GM12878 (cell line): ENCODE data around the gene PIGQ. TPM values are rescaled to one million over a fixed set of nuclear protein-coding genes. Genes with fewer than 3 reads are reported as not detected.

Experiments
- ATAC-seq: fragments of 200-7000 bp; cut with Tn5 transposase; 3 replicates; pipeline ENCODE4 v1.9.1; 2020; ENCODE audit warnings: mild to moderate bottlenecking, moderate library complexity
- BruUV-seq: library from RNA; stranded (reverse); fragments of 400-500 nt; replicated peaks from 2 replicates; lab custom pipeline; 2021; lab: Mats Ljungman, UMichigan
- CTCF ChIA-PET: fragments of 300-600 bp; sonication (Branson Sonifier 250); formaldehyde crosslinking; extraction: SDS; loops from one replicate; lab custom pipeline; 2021; ENCODE audit warnings: inconsistent platforms; lab: Yijun Ruan, JAX
- POLR2A ChIA-PET: fragments of 350-600 bp; formaldehyde crosslinking; extraction: SDS; loops from one replicate; lab custom pipeline; 2021; ENCODE audit warnings: inconsistent platforms; lab: Charles Lee
- RAD21 ChIA-PET: fragments of 300-600 bp; sonication (Branson Sonifier 250); formaldehyde crosslinking; loops from one replicate; lab custom pipeline; 2023; ENCODE audit warnings: antibody characterized with exemption; ENCODE audit not compliant: unreplicated experiment; lab: Charles Lee
- SMC1A ChIA-PET: fragments of 300-600 bp; sonication (Branson Sonifier 250); formaldehyde crosslinking; loops from one replicate; lab custom pipeline; 2023; ENCODE audit not compliant: unreplicated experiment, uncharacterized antibody; lab: Charles Lee
- DNase-seq: peaks from one replicate; pipeline ENCODE4 v3.0.0-alpha.2; 2011; ENCODE audit warnings: low read depth, low spot score
- FAIRE-seq: peaks from 3 replicates; lab custom pipeline; 2011; peaks lifted over from hg19 to GRCh38; lab: Jason Lieb, UNC
- H2AFZ ChIP-seq: 2 replicates; pipeline ENCODE4 v1.6.0; 2011; ENCODE audit warnings: low read depth, low read length, control low read depth; ENCODE audit not compliant: control insufficient read depth
- H3K27ac ChIP-seq: 2 replicates; pipeline ENCODE4 v1.5.1; 2011; ENCODE audit warnings: control low read depth; ENCODE audit not compliant: control insufficient read depth, insufficient read depth
- H3K27me3 ChIP-seq, 2 experiments: replicated peaks in 1 of 2; 2 replicates each; pipeline versions ENCODE4 v1.6.0 to v1.6.1; 2011; ENCODE audit warnings: low read length in 1 of 2; ENCODE audit not compliant: control insufficient read depth in 2 of 2, insufficient read depth in 2 of 2
- H3K36me3 ChIP-seq, 2 experiments: 2 replicates each; pipeline ENCODE4 v1.5.1; 2011; ENCODE audit warnings: low read length in 1 of 2; ENCODE audit not compliant: control insufficient read depth in 2 of 2, insufficient read depth in 2 of 2
- H3K4me1 ChIP-seq: 2 replicates; pipeline ENCODE4 v1.6.1; 2011; ENCODE audit warnings: mild to moderate bottlenecking, low read length, moderate library complexity, mixed read lengths; ENCODE audit not compliant: control insufficient read depth, insufficient read depth
- H3K4me2 ChIP-seq: 2 replicates; pipeline ENCODE4 v1.6.0; 2011; ENCODE audit warnings: control low read depth; ENCODE audit not compliant: control insufficient read depth, insufficient read depth
- H3K4me3 ChIP-seq: fragments of 200-600 bp; sonication (generic); 2 replicates; pipeline ENCODE4 v1.5.1; 2016
- H3K79me2 ChIP-seq: 2 replicates; pipeline ENCODE4 v1.6.0; 2011; ENCODE audit warnings: low read length; ENCODE audit not compliant: control insufficient read depth, insufficient read depth
- H3K9ac ChIP-seq: 2 replicates; pipeline ENCODE4 v1.8.0; 2011; ENCODE audit warnings: low read length, control low read depth, mixed read lengths; ENCODE audit not compliant: control insufficient read depth, insufficient read depth
- H3K9me3 ChIP-seq: replicated peaks from 3 replicates; pipeline ENCODE4 v1.5.1; 2011; ENCODE audit warnings: mild to moderate bottlenecking, low read length; ENCODE audit not compliant: control insufficient read depth, insufficient read depth
- H4K20me1 ChIP-seq: 2 replicates; pipeline ENCODE4 v1.6.0; 2011; ENCODE audit not compliant: control insufficient read depth, insufficient read depth
- BHLHE40 ChIP-seq, 2 experiments: fragments of 450-650 bp in 1 of 2; IDR thresholded peaks; 2 replicates each; pipeline ENCODE4 v1.6.1; 2011 to 2017; ENCODE audit warnings: low read depth in 2 of 2, borderline replicate concordance in 1 of 2, improper control_type of control experiment in 1 of 2, low read length in 1 of 2, mild to moderate bottlenecking in 1 of 2
- BRCA1 ChIP-seq: IDR thresholded peaks from 2 replicates; pipeline ENCODE4 v1.6.1; 2011; ENCODE audit warnings: low read depth, low read length, improper control_type of control experiment
- EGR1 ChIP-seq, 2 experiments: IDR thresholded peaks; 1 replicate in 1 of 2; 2 replicates in 1 of 2; pipeline ENCODE4 v1.6.1; 2011 to 2012; ENCODE audit warnings: low read depth in 2 of 2, low read length in 2 of 2, borderline replicate concordance in 1 of 2, mild to moderate bottlenecking in 1 of 2, moderate library complexity in 1 of 2
- TCF3 ChIP-seq: IDR thresholded peaks from 2 replicates; pipeline ENCODE4 v1.6.1; 2012; ENCODE audit warnings: low read depth, mild to moderate bottlenecking, low read length, borderline replicate concordance; ENCODE audit not compliant: insufficient read depth
- ZSCAN29 ChIP-seq: fragments of 450-650 bp; IDR thresholded peaks from 2 replicates; pipeline ENCODE4 v1.6.1; 2017; ENCODE audit warnings: mild to moderate bottlenecking, moderate library complexity
- WGBS: methylation state at CpG from one replicate; pipeline ENCODE4 v1.1.6; 2016; ENCODE audit warnings: low lambda C conversion rate; ENCODE audit not compliant: insufficient replicate concordance, insufficient coverage; ENCODE audit errors: missing lambda C conversion rate; 5-methylcytosine and 5-hydroxymethylcytosine counted together
- in situ Hi-C: fragments of 300-500 bp; cut with MboI; formaldehyde crosslinking; loops from 9 replicates; pipeline ENCODE4 v1.14.3; 2018; ENCODE audit warnings: mixed read lengths
- intact Hi-C: fragments of 100-400 bp; cut with micrococcal nuclease; formaldehyde crosslinking; loops from one replicate; pipeline ENCODE4 v1.14.2; 2022; ENCODE audit not compliant: unreplicated experiment
- polyA plus RNA-seq, 11 experiments: library from polyadenylated mRNA; depleted of rRNA in 4 of 11; unstranded in 6 of 11; stranded (reverse) in 5 of 11; fragments of >200 nt; fragmentation: Nextera tagmentation in 4 of 11; fragmentation: Illumina TruSeq in 1 of 11; extraction: Ambion mirVana in 4 of 11; extraction: Trizol in 1 of 11; gene quantifications; 1 replicate in 1 of 11; 2 replicates in 10 of 11; pipeline versions ENCODE4 v1.2.1 to v1.2.3, GENCODE V29; 2011 to 2016; ENCODE audit warnings: inconsistent platforms in 2 of 11, missing spikeins in 2 of 11, low read depth in 1 of 11
- total RNA-seq, 4 experiments: library from RNA; depleted of rRNA in 3 of 4; stranded (reverse); fragments of >200 nt in 3 of 4; fragmentation: Illumina TruSeq in 1 of 4; extraction: Trizol in 1 of 4; gene quantifications; 2 replicates each; pipeline versions ENCODE4 v1.2.1 to v1.2.3, GENCODE V29; 2013 to 2021
- TF ChIP-seq, protein P1 (sequence below): fragments of 450-650 bp; IDR thresholded peaks from 2 replicates; pipeline ENCODE4 v1.6.1; 2017; ENCODE audit warnings: borderline replicate concordance
- TF ChIP-seq, protein P2 (sequence below): fragments of 450-650 bp; IDR thresholded peaks from 2 replicates; pipeline ENCODE4 v1.6.1; 2017; ENCODE audit warnings: antibody characterized with exemption, mild to moderate bottlenecking, moderate library complexity
- TF ChIP-seq, protein P3 (sequence below): IDR thresholded peaks from 2 replicates; pipeline ENCODE4 v1.6.1; 2011; ENCODE audit warnings: borderline replicate concordance, low read depth, mild to moderate bottlenecking, moderate library complexity, low read length; ENCODE audit not compliant: insufficient read depth, poor library complexity, severe bottlenecking
- TF ChIP-seq, protein P4 (sequence below): IDR thresholded peaks from 2 replicates; pipeline ENCODE4 v1.6.1; 2011; ENCODE audit warnings: mild to moderate bottlenecking, low read depth, low read length, moderate library complexity; ENCODE audit not compliant: insufficient replicate concordance

PIGQ gene
- total and polyA plus RNA-seq, 10 of the 15 experiments (the other 5 are each of a cell fraction or from before 2014, with no cell fraction given): 1.8 to 31.3 (median 17.5) TPM; not detected in 1

DNA sequence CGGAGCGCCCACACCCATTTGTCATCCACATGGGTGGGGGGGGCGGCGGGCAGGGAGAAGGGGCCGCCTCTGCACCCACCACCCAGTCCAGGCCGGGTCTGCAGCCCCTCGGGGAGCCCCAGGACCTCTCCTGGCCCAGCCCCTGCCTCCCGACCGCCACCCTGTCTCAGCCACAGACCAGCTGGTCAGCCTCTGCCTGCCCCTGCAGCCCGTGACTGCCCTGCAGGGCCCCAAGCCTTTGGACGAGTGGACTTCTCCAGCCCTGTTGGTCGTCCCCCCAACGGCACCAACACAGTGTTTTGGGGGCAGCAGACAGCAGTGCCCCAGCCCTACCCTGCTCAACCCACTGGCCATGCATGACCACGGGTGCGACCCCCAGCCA is 8.4 kb upstream of the PIGQ start (continued):
- TF ChIP-seq, protein P1, sequence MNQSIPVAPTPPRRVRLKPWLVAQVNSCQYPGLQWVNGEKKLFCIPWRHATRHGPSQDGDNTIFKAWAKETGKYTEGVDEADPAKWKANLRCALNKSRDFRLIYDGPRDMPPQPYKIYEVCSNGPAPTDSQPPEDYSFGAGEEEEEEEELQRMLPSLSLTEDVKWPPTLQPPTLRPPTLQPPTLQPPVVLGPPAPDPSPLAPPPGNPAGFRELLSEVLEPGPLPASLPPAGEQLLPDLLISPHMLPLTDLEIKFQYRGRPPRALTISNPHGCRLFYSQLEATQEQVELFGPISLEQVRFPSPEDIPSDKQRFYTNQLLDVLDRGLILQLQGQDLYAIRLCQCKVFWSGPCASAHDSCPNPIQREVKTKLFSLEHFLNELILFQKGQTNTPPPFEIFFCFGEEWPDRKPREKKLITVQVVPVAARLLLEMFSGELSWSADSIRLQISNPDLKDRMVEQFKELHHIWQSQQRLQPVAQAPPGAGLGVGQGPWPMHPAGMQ: no peak

DNA sequence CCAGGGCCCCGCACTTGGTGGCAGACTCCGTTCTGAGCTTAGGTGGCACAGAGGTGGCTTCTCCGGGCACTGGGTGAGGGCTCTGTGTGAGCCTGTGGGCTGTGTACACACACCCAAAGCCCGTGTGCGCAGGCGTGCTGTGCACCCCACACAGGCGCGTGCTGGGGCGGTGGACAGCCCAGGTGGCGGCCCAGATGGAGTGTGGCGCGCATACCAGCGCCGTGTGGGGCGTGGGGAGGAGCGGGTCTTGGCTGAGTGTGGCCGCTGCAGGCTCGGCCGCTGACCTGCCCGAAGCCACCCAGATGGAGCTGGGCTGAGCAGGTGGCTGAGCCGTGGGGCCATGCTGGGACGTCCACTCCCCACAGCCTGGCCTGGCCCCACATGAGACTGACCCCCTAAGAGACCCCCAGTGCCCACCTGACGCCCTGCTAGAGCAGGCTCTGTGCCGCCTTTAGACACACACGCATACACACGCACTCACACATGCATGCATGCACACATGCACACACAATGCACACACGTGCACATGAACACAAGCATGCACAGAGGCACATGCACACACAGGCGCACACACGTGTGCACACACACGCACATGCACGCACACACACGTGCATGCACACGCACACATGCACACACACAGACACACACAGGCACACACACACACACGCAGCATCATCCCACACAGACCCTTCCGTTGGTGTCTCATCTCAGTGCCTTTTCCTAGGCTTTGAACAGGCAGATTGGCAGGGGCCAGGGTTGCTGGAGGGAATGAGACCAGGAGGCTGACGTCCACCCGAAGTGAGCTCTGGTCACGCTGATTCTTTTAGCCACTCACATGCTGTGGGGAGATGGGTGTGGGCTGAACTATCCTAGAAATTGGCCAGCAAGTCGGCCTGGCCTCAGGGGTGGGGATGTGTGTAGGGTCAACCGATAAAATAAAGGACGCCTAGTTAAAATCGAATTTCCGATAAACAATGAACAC is 7.5 kb upstream of the PIGQ start:
- H3K79me2 ChIP-seq: no peaks in the 10 kb centered on the region
- no peak for ATAC-seq
- FAIRE-seq: no peak
- no peak overlapping the region for H2AFZ ChIP-seq
- H3K27ac ChIP-seq: no peak overlapping the region
- intact Hi-C loops (no loop called here), in situ Hi-C loops (no loop called here)
- ChIA-PET SMC1A (no interaction called here), POLR2A (no interaction called here), CTCF (no interaction called here), RAD21 (no interaction called here)
- no peaks in the 10 kb centered on the region for H4K20me1 ChIP-seq
- H3K27me3 ChIP-seq: peaks cover 4 to 9% of the 10 kb centered on the region in 2 experiments; a peak in 3 of 4 replicates
- DNase-seq: no peak
- H3K4me3 ChIP-seq: no peak overlapping the region
- H3K36me3 ChIP-seq: no peaks in the 10 kb centered on the region
- H3K4me1 ChIP-seq: peaks cover 9% of the 10 kb centered on the region
- no peak overlapping the region for H3K4me2 ChIP-seq
- WGBS: 76% methylated on average over 33 of the region's 43 CpGs
- no peak overlapping the region for H3K9ac ChIP-seq
- H3K9me3 ChIP-seq: no peaks in the 10 kb centered on the region
- BruUV-seq: no TSS peak
- TF ChIP-seq TCF3 (0 out of 2 replicates have a peak, but pooled peaks have one; percentile 22), ZSCAN29 (no peak), BHLHE40 (IDR thresholded peaks at IDR 0.05; ENCODE audit: borderline replicate concordance in 1 of 2, low read depth in 2 of 2, low read length in 1 of 2) (0 out of 4 replicates have a peak, but pooled peaks of 1 of the 2 experiments have one; percentile 22), BRCA1 (no peak), EGR1 (IDR thresholded peaks at IDR 0.05; ENCODE audit: borderline replicate concordance in 1 of 2, low read depth in 2 of 2, low read length in 2 of 2) (no peak)
- TF ChIP-seq, protein P2, sequence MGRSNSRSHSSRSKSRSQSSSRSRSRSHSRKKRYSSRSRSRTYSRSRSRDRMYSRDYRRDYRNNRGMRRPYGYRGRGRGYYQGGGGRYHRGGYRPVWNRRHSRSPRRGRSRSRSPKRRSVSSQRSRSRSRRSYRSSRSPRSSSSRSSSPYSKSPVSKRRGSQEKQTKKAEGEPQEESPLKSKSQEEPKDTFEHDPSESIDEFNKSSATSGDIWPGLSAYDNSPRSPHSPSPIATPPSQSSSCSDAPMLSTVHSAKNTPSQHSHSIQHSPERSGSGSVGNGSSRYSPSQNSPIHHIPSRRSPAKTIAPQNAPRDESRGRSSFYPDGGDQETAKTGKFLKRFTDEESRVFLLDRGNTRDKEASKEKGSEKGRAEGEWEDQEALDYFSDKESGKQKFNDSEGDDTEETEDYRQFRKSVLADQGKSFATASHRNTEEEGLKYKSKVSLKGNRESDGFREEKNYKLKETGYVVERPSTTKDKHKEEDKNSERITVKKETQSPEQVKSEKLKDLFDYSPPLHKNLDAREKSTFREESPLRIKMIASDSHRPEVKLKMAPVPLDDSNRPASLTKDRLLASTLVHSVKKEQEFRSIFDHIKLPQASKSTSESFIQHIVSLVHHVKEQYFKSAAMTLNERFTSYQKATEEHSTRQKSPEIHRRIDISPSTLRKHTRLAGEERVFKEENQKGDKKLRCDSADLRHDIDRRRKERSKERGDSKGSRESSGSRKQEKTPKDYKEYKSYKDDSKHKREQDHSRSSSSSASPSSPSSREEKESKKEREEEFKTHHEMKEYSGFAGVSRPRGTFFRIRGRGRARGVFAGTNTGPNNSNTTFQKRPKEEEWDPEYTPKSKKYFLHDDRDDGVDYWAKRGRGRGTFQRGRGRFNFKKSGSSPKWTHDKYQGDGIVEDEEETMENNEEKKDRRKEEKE: no peak
- TF ChIP-seq, protein P3, sequence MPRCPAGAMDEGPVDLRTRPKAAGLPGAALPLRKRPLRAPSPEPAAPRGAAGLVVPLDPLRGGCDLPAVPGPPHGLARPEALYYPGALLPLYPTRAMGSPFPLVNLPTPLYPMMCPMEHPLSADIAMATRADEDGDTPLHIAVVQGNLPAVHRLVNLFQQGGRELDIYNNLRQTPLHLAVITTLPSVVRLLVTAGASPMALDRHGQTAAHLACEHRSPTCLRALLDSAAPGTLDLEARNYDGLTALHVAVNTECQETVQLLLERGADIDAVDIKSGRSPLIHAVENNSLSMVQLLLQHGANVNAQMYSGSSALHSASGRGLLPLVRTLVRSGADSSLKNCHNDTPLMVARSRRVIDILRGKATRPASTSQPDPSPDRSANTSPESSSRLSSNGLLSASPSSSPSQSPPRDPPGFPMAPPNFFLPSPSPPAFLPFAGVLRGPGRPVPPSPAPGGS: peak; percentile 94
- TF ChIP-seq, protein P4, sequence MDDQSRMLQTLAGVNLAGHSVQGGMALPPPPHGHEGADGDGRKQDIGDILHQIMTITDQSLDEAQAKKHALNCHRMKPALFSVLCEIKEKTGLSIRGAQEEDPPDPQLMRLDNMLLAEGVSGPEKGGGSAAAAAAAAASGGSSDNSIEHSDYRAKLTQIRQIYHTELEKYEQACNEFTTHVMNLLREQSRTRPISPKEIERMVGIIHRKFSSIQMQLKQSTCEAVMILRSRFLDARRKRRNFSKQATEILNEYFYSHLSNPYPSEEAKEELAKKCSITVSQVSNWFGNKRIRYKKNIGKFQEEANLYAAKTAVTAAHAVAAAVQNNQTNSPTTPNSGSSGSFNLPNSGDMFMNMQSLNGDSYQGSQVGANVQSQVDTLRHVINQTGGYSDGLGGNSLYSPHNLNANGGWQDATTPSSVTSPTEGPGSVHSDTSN: peak; percentile 50
